ENCODE results near the gene ERCC2. TPM values are rescaled to one million over a fixed set of nuclear protein-coding genes. Genes with fewer than 3 reads are reported as not detected.
"Not testable (repeated sequence)": the region's sequence is repeated elsewhere in the genome, so short reads cannot be mapped to it uniquely, and the experiment has no call there.

Gene ERCC2
- total RNA-seq, 3 donors from 2014 or later: 6.4 to 11.5 (median 9.5) TPM

- TF ChIP-seq POLR2A (IDR thresholded peaks at IDR 0.05) (no peak), CTCF (IDR thresholded peaks at IDR 0.05) (no peak), POLR2AphosphoS5 (IDR thresholded peaks at IDR 0.05) (no peak)
Measured at GRCh38 chr19:45321848-45322247, 48.5 kb downstream of the ERCC2 start.

GRCh38 chr19:45320997-45321775, 49.2 kb downstream of the ERCC2 start:
- intact Hi-C loops (cut with DNase I; ENCODE audit: low total_unique reads): no loop called here
- DNase-seq (ENCODE audit: low spot score in 2 of 2): no peak
- no peak overlapping the region for H3K4me3 ChIP-seq
- TF ChIP-seq POLR2A (IDR thresholded peaks at IDR 0.05): no peak
- no peak for TF ChIP-seq POLR2AphosphoS5 (IDR thresholded peaks at IDR 0.05)
- TF ChIP-seq CTCF (IDR thresholded peaks at IDR 0.05): no peak
- no peaks in the 10 kb centered on the region for H3K4me1 ChIP-seq
- peaks cover 0 to 24% of the 10 kb centered on the region in 2 donors for H3K27me3 ChIP-seq
- no peak overlapping the region for H3K27ac ChIP-seq
- H3K36me3 ChIP-seq: no peaks in the 10 kb centered on the region
- no peaks in the 10 kb centered on the region for H3K9me3 ChIP-seq

More at GRCh38 chr19:45321848-45322247, 48.5 kb downstream of the ERCC2 start:
- H3K9me3 ChIP-seq: no peaks in the 10 kb centered on the region
- intact Hi-C loops (cut with DNase I; ENCODE audit: low total_unique reads): no loop called here
- H3K4me3 ChIP-seq: no peak overlapping the region
- peaks cover 0 to 24% of the 10 kb centered on the region in 2 donors for H3K27me3 ChIP-seq
- H3K4me1 ChIP-seq: no peaks in the 10 kb centered on the region
- DNase-seq (ENCODE audit: low spot score in 2 of 2): no peak
- no peaks in the 10 kb centered on the region for H3K36me3 ChIP-seq
- no peak overlapping the region for H3K27ac ChIP-seq

GRCh38 chr19:45315304-45315703, 55.1 kb downstream of the ERCC2 start:
- intact Hi-C loops (cut with DNase I; ENCODE audit: low total_unique reads): no loop called here
- peaks cover 0 to 10% of the 10 kb centered on the region in 2 donors for H3K27me3 ChIP-seq
- no peaks in the 10 kb centered on the region for H3K36me3 ChIP-seq
- H3K4me3 ChIP-seq: no peak overlapping the region
- DNase-seq (ENCODE audit: low spot score in 2 of 2): no peak
- H3K27ac ChIP-seq: no peak overlapping the region
- TF ChIP-seq POLR2AphosphoS5 (IDR thresholded peaks at IDR 0.05) (no peak), CTCF (IDR thresholded peaks at IDR 0.05) (no peak), POLR2A (IDR thresholded peaks at IDR 0.05) (no peak)
- H3K4me1 ChIP-seq: no peaks in the 10 kb centered on the region
- no peaks in the 10 kb centered on the region for H3K9me3 ChIP-seq

GRCh38 chr19:45314708-45315245, 55.6 kb downstream of the ERCC2 start:
- Histone ChIP-seq H3K27ac (no peak overlapping the region), H3K4me3 (no peak overlapping the region), H3K4me1 (no peaks in the 10 kb centered on the region), H3K27me3 (peaks cover 0 to 10% of the 10 kb centered on the region in 2 donors), H3K9me3 (no peaks in the 10 kb centered on the region), H3K36me3 (no peaks in the 10 kb centered on the region)
- TF ChIP-seq POLR2A (IDR thresholded peaks at IDR 0.05) (no peak), CTCF (IDR thresholded peaks at IDR 0.05) (no peak), POLR2AphosphoS5 (IDR thresholded peaks at IDR 0.05) (no peak)
- intact Hi-C loops (cut with DNase I; ENCODE audit: low total_unique reads): no loop called here
- no peak for DNase-seq (ENCODE audit: low spot score in 2 of 2)

GRCh38 chr19:45312285-45312684, 58.1 kb downstream of the ERCC2 start:
- H3K4me3 ChIP-seq; H3K36me3 ChIP-seq; DNase-seq (ENCODE audit: low spot score in 2 of 2); intact Hi-C loops (cut with DNase I; ENCODE audit: low total_unique reads); H3K9me3 ChIP-seq; H3K27me3 ChIP-seq; H3K4me1 ChIP-seq; H3K27ac ChIP-seq: not testable (repeated sequence)
